ENCODE results near the gene FGF4.

The FGF4 gene

DNA sequence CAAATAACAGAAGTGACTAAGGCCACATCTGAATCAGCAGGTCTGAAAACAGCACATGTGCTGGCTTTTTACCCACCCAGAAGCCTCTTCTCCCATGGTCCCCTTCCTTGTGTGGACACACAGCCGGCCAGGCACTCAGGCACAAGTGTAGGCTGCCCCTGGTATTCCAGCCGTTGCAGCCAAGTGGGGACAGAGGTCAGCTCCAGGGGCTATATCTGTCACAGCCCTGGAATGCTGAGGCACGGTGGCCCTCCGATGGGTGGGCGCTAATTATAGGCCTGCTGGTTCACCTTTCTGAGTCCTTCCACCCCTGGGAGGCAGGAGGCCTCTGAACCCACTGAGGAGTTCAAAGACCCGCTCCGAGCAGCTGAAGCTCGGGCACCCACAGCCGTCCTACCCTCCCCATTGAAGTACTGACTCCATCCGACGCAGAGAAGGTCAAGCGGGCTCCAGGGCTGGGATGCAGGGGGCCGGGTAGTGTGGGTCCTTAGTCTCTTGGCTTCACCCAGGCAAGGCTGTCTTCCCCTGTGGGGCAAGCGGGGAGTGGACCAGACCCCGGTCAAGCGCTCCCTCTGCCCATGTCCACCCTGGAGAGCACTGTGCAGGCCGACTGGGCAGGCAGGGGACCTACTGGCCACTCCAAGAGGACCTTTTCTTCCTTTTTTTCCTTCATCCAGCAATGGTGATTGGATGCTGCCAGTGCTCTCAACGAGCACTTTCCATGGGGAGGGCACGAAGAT, 29.8 kb upstream of the FGF4 start:
- DNase-seq: no peak

DNA sequence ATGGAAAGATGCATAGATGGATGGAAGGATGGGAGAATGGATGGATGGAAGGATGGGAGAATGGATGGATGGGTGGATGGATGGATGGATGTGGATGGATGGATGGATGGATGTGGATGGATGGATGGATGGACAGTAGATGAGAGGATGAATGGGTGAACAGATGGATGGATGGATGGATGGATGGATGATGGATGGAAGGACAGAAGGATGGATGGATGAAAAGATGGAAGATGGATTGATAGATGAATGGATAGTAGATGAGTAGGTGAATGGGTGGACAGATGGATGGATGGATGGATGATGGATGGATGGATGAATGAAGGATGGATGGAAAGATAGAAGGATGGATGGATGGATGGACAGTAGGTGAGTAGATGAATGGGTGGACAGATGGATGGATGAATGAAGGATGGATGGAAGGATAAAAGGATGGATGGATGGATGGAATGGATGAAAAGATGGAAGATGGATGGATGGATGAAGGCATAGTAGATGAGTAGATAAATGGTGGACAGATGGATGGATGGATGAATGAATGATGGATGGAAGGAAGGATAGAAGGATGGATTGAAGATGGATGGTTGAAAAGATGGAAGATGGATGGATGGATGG, 28.6 kb upstream of the FGF4 start:
- DNase-seq: no peak

DNA sequence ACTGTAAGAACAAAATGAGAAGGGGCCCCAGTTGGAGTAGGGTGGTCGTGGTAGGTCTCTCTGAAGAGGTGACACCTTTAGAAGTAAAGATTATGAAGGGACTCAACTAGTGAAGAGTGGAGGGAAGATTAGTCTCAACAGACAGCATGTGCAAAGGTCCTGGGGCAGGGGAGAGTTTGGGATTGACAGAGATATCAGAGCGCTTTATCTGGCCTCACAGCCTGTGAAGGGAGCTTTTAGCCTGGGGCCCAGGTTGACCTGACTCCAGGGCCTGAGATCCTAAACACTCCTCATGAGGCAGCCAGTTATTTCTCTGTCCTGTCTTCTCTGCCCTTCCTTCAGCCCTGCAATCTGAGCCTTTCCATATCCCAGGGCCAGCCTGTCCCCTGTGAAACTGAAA, 27.9 kb upstream of the FGF4 start:
- DNase-seq: no peak

DNA sequence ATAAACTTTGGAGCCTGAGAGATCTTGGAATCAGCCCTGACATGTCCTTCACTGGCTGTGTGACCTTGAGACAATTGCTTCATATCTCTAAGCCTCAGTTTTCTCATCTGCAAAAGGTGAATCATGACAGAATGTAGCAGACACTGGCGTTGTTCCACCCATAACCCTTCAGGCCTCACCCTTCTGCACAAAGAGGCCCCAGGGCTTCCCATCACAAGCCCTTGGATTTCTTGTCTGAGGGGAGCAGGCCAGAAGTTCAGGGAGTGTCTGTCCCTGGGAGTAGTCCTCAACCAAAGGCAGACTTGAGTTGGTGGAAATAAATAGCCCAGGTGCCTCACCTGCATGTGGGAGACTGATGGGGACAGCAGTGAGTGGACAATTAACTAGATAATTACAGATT, 27.4 kb upstream of the FGF4 start:
- DNase-seq: no peak

DNA sequence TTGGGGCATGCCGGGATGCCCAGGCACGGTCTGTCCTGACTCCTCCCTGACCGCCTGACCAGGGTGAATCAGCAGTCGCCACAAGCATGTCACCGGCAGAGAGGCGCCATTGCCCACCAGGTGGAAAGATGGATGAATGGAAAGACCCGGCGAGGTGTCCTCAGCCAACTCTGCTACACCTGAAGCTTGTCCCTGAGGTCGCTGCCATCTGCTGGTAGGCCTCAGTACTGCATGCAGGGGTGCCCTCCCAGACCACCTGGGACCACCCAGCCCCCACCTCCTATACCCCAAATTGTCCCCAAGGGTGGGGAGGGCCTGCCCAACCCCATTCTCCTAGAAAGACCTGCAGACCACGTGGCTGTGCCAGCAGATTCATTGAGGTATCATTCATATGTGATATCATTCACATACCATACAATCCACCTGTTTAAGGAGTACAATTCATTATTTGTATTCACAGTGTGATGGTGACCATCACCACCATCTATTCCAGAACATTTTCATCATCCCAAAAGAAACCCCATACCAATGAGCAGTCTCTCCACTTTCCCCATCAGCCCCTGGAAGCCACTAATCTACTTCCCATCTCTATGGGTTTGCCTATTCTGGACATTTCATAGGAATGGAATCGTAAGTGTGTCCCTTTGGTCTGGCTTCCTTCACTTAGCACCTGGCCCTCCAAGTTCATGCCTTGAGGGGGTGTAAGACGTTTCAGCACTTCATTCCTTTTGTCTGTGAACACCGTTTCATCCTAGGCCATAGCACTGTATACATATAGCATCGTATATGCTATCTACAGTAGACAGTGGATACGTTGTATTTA, 26.6 kb upstream of the FGF4 start:
- peak; percentile 28 for DNase-seq

DNA sequence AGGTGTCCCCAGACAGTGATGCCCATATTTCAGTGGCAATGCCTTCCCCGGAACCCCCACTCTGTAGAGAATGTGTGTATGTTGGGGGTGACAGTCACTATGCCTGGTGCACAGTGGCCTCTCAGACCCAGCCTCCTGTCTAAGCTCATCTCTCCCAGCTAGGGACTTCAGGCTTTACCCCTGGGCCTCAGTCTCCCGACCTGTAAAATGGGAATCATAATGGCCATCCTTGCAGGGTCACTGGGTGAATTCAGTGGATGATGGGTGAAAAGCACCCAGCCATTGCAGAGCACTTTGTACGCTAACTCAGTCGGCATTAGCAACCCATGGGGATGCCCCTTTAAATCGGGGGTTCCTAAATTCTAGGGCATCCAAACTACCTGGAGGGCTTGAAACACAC, 25.1 kb upstream of the FGF4 start:
- no peak for DNase-seq

DNA sequence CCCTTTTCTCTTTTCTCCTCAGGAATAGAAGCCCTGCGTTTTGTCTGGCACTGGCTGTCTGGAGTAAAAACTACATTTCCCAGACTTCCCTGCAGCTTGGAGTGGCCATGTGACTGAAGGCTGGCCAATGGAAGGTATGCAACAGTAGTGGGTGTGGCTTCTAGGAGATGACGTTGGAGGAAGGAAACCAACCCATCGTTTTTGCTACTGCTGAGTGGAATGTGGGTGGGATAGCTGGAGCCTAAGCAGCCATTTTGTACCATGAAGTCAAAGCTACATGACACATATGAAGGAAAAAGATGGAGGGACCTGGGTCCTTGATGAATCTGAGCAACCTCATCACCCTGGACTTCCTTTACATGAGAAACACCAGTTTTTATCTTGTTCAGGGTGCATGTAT, 24.4 kb upstream of the FGF4 start:
- DNase-seq: no peak

GRCh38 chr11:69799097-69799496, 24.0 kb upstream of the FGF4 start:
- DNase-seq: no peak

- DNase-seq: no peak
These were observed 22.8 kb upstream of the FGF4 start for GRCh38 chr11:69797737-69798528.

DNA sequence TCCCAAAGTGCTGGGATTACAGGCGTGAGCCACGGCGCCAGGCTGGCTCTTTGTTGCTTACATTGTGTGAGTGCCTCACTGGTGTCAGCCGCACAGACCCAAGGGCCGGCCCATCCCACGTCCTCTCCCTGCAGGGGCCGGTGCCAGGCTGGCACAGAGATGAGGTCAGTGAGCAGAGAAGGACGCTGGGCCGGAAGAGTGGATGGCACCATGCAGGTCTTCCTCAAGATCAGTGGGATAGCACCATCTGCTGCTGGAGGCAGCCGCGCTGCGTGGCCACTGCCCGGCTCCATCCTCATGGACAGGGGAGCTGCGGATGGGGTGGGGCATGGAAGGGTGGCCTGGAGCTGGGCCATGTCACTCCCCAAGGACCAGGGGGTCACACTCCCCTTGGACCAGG, 22.0 kb upstream of the FGF4 start:
- no peak for DNase-seq

DNA sequence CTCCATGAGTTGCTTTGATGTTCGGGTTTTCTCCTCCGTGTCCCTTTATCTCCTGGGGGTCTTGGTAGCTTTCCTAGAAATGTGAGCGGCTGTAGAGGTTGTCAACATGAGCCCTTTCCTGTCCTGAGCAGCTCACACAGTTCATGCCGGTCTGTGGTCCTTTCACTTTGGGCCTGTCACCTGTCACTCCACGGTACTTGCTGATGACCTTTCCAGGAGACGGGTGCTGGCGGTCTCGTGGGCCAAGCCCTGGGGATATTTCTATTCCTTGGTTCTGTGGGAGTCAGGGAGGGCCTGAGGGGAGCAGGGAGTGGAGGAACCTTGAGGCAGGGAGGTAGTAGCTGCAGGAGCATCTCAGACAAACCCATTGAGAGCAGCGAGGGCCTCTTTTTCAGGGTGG, 20.9 kb upstream of the FGF4 start:
- DNase-seq: no peak

DNA sequence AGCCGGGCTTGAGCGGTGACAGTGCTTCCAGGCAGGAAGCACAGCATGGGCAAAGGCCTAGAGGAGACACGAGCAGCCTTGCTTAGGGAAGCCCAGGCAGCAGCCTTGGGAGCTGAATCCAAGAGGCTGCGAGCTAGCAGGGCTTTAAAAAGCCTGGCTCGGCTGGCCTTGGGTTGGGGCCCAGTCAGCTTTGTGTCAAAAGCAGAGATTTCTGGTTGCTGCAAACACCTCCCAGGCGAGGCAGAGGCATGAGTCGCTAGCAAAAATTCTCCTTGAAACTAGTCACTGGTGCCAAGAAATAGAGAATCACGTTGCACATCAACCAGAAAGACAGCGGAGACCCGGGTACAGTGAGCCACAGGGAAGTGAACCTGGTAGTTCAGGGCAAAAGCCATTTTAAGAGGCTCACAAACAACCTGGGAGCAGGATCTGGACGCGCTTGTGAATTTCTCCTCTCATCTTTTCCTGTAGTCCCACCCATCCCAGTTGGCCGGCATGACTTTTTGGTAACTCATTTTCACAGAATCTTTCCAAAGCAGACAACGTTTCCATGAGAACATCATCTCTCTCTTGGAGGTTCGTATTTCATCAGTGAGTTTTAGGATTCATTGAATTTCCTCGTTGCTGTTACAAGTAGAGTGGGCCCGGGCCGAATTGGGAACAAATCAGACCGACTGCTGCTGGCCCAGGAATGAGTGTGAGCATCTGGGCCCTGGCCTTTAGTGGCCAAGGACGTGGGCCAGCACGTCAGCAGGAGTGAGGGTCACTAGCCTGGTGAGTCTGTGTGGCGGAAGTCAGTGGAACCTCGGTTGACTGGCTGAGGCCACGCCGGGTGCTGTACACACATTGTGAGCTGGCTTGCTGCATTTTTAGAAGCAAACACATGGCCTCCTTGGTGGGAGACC, 16.4 kb upstream of the FGF4 start:
- DNase-seq: no peak

DNA sequence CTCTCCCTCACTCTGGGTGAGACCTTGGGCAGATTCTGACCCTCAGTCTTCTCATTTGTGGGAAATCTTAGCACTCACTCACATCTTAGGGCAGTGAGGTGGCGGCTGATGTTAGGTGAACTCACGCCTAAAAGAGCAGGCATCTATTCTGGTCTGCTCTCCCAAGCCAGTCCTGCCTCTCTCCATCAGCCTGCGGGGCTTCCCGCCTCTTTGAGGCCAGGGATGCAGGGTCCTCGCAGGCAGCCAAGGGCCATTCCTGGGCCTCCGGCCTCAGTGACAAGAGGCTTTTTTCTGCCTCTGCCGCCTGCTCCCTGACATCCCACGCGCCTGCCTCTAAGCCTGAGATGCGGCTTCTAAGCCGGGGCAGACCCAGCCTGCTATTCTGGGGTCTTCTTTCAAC, 13.8 kb upstream of the FGF4 start:
- no peak for DNase-seq

DNA sequence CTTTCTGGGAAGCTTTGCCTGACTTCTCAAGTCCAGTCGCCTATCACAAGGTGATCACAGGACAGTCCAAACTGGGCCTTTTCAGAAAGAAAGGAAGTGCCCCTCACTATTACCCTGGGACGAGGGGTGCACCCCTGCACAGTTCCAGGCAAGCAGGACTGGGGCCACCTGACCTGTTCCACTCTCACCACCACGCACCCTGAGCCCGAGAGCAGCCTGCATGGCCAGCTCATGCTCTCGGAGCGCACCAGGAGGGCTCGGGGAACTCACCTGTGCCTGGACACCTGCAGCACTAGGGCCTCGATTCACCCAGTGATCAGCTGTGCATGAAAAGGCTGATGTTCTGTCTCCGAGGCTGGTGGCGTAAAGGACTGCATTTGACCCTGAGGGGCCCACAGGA, 12.8 kb upstream of the FGF4 start:
- no peak for DNase-seq

DNA sequence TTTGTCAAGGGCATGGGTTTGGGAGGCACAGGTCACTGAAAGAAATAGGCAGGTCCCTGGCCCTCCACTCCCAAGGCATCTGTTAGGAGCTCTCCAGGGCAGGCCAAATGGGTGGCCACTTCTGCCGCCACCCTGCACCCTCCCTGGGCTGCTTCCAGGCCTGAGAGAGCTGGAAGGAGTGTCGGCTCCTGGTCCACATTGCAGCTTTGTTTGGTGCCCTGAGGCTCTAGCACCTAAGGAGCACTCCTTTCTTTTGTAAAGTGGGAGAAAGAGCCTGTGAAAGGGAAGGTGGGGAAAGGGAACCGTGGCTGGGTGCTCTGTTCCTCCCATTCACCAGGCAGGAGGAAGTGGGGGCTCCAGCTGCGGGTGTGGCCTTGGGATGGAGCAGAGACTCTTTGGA, 12.3 kb upstream of the FGF4 start:
- no peak for DNase-seq

- DNase-seq: no peak
These were observed 6.1 kb upstream of the FGF4 start for GRCh38 chr11:69781241-69781640.

- no peak for DNase-seq
These were observed 3.2 kb upstream of the FGF4 start for GRCh38 chr11:69778373-69778772.

DNA sequence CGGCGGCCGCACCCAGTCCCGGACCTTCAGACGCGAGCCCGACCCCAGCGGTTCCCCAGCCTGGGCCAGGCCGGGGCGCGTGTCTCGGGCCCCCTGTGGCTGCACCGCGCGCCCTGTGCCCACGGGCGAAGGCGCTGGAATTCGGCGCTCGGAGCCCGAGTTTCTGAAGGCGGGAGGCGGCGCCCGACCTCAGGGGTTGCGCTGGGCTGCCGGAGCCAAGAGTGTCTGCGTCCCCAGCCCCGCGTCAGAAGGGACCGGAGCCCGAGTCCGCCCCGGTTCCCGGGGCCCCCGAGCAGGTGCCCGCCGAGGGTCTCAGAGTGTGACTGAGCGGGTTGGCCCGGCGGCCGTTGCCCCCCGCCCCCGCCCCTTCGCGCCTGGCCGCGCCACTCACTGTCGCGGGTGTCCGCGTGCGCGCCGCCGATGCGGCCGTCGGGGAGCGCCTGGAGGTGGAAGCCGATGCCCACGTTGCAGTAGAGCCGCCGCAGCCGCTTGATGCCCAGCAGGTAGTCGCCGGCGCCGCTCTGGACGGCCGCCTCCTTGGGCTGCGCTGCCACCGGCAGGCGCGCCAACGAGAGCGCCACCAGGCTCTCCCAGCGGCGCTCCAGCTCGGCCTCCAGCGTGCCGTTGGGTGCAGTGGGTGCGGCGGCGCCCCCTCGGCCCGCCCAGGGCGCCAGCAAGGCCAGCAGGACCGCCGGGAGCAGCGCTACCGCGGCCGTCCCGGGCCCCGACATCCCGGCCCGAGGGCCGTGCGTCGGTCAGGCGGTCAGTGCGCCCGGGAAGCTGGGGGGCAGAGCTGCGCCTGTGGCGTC, 583 bp downstream of the FGF4 start:
- no peak for DNase-seq

DNA sequence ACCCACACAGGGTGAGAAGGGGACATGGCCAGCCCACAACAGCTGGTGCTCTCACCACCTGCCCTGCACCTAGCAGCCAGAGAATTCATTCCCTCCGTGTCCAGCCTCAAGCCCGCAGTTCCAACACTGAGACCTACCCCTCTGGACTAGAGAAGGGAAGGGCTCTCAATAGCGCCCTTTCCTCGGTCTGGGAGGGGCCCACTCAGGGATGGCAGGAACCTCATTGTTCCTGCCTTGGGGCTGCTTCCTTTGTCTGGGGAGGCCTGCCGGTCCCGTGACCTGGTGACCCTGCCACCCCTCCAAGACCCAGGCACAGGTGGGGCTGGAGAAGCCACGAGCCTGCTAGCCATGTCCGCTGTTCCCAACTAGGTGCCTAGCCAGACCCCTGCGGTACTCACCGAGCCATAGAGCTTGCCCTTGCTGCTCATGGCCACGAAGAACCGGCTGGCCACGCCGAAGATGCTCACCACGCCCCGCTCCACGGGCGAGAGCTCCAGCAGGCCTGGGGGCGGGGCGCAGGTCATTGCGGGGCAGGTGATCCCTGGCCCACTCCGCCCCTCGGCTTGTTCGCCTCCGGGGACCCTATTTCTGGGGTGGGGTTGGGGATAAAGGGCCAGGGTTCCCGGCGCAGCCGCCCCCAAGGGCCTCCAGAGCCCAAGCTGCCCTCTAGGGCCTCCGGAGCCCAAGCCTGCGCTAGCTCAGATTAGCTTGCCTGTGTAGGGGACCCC, 1.4 kb downstream of the FGF4 start:
- DNase-seq: no peak

- DNase-seq: no peak
These were observed 3.7 kb downstream of the FGF4 start for GRCh38 chr11:69771466-69771865.

DNA sequence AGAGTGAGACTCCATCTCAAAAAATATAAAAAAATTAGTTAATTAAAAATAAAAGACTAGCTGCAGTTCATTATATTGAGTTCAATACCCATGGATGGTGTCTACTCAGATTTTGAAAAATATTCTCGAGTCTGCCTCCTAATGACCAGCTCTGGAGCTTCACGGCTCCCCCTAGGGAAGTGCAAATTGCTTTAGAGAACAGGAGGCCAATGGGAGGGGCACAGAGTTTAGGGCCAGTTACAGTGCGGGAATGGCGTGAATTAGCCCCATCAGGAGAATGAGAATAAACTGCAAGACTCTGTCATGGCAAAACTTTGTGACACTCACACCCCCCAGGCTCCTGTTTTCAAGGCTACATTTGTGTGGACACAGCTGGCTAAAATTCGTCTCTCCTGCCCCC, 4.6 kb downstream of the FGF4 start:
- DNase-seq: no peak

Measured in activated gamma-delta T cell treated with Interleukin-2 at 50 U/mL for 16 hours (primary cell).